Measurements from ENCODE around the gene SLAMF8.

GRCh38 chr1:159859767-159860322 is 33.2 kb downstream of the SLAMF8 start:
- no peak for TF ChIP-seq CTCF (IDR thresholded peaks at IDR 0.05)
- no peak for TF ChIP-seq TCF7L2 (IDR thresholded peaks at IDR 0.05; ENCODE audit: low read depth, low read length)

Measured in Panc1 (cell line).